ENCODE measurements around the gene DLL4.
"Not testable (repeated sequence)": the region's sequence is repeated elsewhere in the genome, so short reads cannot be mapped to it uniquely, and the experiment has no call there.

Gene DLL4

DNA sequence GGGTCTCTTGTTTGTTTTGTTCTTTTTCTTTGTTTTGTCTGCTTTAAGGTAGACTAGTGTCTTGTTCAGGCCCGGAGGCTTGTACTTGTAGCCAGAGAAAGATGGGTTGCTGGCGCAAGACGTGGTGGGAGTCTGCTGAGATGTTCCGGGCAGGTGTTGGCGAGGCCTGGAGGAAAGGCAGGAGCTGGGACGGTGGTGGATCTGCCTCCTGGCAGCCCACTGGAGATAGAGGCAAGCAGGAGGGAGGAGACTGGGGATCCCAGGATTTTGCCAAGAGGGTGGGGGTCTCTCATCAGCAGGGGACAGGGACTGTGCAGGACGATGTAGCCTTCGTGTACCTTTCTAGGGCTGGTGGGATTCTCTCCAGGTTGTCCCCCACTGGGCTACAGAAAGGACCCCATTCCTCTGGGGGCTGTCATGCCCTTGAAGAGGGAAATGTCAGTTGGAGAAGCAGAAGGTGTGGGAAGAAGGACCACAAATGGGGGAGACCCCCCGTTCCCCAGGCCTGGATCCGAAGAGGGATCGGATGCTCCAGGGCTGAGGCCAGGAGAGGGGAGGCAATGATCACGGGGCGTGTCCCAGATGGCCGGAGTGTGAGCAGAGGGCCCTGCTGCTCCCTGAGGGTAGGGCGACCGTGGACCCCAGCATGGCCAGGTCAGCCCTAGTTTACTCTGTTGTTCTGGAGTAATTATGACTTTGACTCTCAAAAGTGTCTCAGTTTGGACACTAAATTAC, 31.2 kb downstream of the DLL4 start:
- no peak overlapping the region for H3K27ac ChIP-seq
- H3K4me1 ChIP-seq: peaks cover 0 to 31% (median 24%) of the 10 kb centered on the region in 4 donors
- intact Hi-C loops (cut with DNase I; ENCODE audit: low total_unique reads): no loop called here
- no peaks in the 10 kb centered on the region for H3K27me3 ChIP-seq
- no peak for DNase-seq
- H3K9me3 ChIP-seq: no peaks in the 10 kb centered on the region
- TF ChIP-seq, protein P1, sequence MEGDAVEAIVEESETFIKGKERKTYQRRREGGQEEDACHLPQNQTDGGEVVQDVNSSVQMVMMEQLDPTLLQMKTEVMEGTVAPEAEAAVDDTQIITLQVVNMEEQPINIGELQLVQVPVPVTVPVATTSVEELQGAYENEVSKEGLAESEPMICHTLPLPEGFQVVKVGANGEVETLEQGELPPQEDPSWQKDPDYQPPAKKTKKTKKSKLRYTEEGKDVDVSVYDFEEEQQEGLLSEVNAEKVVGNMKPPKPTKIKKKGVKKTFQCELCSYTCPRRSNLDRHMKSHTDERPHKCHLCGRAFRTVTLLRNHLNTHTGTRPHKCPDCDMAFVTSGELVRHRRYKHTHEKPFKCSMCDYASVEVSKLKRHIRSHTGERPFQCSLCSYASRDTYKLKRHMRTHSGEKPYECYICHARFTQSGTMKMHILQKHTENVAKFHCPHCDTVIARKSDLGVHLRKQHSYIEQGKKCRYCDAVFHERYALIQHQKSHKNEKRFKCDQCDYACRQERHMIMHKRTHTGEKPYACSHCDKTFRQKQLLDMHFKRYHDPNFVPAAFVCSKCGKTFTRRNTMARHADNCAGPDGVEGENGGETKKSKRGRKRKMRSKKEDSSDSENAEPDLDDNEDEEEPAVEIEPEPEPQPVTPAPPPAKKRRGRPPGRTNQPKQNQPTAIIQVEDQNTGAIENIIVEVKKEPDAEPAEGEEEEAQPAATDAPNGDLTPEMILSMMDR (IDR thresholded peaks at IDR 0.05): no peak
- no peak overlapping the region for H3K4me3 ChIP-seq
- H3K36me3 ChIP-seq: no peaks in the 10 kb centered on the region

DNA sequence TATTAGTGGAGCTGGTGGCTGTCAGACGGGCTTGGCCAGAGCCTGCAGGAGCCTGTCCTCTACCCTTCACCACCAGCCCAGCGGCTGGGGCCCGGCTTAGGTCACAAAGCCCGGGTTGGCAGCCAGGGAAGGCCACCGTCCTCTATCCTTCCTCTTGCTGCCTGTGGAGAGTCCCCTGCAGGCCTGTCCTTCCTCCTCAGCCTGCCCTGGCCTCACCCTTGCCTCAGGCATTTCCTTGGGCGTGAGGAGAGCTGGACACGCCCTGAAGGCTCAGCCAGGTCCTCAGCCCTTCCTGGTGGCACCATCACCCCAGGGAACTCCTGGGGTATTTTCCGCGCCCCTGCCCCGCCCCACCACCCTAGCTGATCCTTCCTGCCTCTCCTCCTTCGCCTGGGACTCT, 31.8 kb downstream of the DLL4 start:
- Histone ChIP-seq H3K27me3 (no peaks in the 10 kb centered on the region), H3K4me3 (no peak overlapping the region), H3K4me1 (peaks cover 0 to 25% (median 19%) of the 10 kb centered on the region in 4 donors), H3K9me3 (no peaks in the 10 kb centered on the region), H3K36me3 (no peaks in the 10 kb centered on the region), H3K27ac (no peak overlapping the region)
- intact Hi-C loops (cut with DNase I; ENCODE audit: low total_unique reads): no loop called here
- TF ChIP-seq, protein P1 (IDR thresholded peaks at IDR 0.05): no peak
- DNase-seq: no peak

DNA sequence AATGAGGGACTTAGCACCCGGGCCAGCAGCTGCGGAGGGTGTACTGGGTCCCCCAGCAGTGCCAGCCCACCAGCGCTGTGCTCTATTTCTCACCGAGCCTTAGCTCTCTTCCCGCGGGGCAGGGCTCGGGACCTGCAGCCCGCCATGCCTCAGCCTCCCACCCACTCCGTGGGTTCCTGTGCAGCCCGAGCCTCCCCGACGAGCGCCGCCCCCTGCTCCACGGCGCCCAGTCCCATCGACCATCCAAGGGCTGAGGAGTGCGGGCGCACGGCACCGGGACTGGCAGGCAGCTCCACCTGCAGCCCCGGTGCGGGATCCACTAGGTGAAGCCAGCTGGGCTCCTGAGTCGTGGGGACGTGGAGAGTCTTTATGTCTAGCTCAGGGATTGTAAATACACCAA, 32.6 kb downstream of the DLL4 start:
- intact Hi-C loops (cut with DNase I; ENCODE audit: low total_unique reads); H3K36me3 ChIP-seq; H3K4me3 ChIP-seq; DNase-seq; H3K9me3 ChIP-seq; H3K27me3 ChIP-seq; H3K27ac ChIP-seq: not testable (repeated sequence)
- peaks cover 0 to 21% (median 13%) of the 10 kb centered on the region in 4 donors for H3K4me1 ChIP-seq

DNA sequence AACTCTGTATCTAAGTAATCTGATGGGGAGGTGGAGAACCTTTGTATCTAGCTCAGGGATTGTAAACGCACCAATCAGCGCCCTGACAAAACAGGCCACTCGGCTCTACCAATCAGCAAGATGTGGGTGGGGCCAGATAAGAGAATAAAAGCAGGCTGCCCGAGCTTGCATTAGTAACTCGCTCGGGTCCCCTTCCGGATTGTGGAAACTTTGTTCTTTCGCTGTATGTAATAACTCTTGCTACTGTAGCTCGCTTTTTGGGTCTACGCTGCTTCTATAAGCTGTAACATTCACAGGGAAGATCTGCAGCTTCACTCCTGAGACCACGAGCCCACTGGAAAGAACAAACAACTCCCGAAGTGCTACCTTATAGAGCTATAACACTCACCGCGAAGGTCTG, 33.2 kb downstream of the DLL4 start:
- intact Hi-C loops (cut with DNase I; ENCODE audit: low total_unique reads); H3K27me3 ChIP-seq; H3K4me3 ChIP-seq; H3K36me3 ChIP-seq; H3K27ac ChIP-seq; H3K9me3 ChIP-seq; DNase-seq: not testable (repeated sequence)
- peaks cover 0 to 15% (median 7%) of the 10 kb centered on the region in 4 donors for H3K4me1 ChIP-seq

DNA sequence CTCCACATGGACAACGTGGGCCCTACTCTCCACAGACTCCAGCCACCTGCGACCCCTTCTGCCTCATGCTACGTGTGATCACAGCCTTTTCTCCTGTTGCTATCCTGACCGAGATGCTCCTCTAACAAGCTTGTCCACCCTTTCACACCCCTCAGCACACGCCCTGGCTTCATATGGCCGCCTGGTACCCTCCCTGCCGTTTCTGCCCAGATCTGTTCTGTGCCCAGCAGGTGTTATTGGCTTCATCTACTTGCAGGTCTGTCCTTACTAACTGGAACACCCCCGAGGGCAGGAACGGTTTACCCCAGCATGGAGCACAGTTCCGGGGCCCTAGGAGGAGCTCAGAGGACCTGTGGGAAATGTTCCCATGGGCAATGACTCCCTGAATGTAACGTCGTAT, 34.1 kb downstream of the DLL4 start:
- H3K27ac ChIP-seq: no peak overlapping the region
- no peak overlapping the region for H3K4me3 ChIP-seq
- peaks cover 0 to 6% (median under 1%) of the 10 kb centered on the region in 4 donors for H3K4me1 ChIP-seq
- H3K36me3 ChIP-seq: no peaks in the 10 kb centered on the region
- intact Hi-C loops (cut with DNase I; ENCODE audit: low total_unique reads): no loop called here
- no peaks in the 10 kb centered on the region for H3K27me3 ChIP-seq
- TF ChIP-seq, protein P1 (IDR thresholded peaks at IDR 0.05): no peak
- DNase-seq: no peak
- H3K9me3 ChIP-seq: no peaks in the 10 kb centered on the region

DNA sequence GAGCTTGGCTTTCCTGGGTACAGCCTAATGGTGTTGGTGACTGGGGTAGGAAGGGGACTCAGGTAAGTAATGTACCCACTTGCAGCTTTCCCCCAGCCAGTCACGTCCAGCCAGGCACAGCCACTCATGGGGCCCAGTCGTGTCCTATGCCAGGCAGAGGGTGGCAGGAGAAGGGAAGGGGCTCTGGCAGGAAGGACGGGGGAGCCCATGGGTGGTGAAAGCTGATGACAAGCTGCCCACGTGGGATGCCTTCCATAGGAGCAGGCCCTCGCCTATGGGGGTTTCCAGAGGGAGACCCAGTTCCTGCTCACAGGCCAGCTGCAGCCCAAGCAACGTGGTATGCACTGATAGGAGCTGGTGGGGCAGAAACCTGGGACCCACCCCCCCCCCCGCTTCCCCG, 34.9 kb downstream of the DLL4 start:
- no peaks in the 10 kb centered on the region for H3K36me3 ChIP-seq
- intact Hi-C loops (cut with DNase I; ENCODE audit: low total_unique reads): no loop called here
- no peak overlapping the region for H3K27ac ChIP-seq
- no peaks in the 10 kb centered on the region for H3K9me3 ChIP-seq
- no peak for DNase-seq
- H3K27me3 ChIP-seq: no peaks in the 10 kb centered on the region
- TF ChIP-seq, protein P1 (IDR thresholded peaks at IDR 0.05): no peak
- H3K4me3 ChIP-seq: no peak overlapping the region
- peaks cover 0 to 4% (median 0%) of the 10 kb centered on the region in 4 donors for H3K4me1 ChIP-seq

Measured in tibial artery (tissue), 4 donors.